Left hindlimb (tissue), 1 donor: Measurements from ENCODE around the gene PIGC.

Experiments used
- DNase-seq: peaks from one replicate; pipeline ENCODE4 v3.0.0-alpha.2; 2018

Gene PIGC

GRCh38 chr1:172397221-172397620, 46.6 kb downstream of the PIGC start:
- no peak for DNase-seq

GRCh38 chr1:172395576-172395975, 48.3 kb downstream of the PIGC start:
- DNase-seq = no peak

GRCh38 chr1:172394811-172395210, 49.1 kb downstream of the PIGC start:
- DNase-seq = no peak

- DNase-seq = no peak
Measured at GRCh38 chr1:172394141-172394751, 49.6 kb downstream of the PIGC start.

- no peak for DNase-seq
Measured at GRCh38 chr1:172393354-172393753, 50.5 kb downstream of the PIGC start.

GRCh38 chr1:172391976-172392375, 51.9 kb downstream of the PIGC start:
- DNase-seq = no peak
